Retinal pigment epithelial cell (primary cell): ENCODE data around the gene NACC2.
"Not testable (repeated sequence)": the region's sequence is repeated elsewhere in the genome, so short reads cannot be mapped to it uniquely, and the experiment has no call there.

Experiments used
- DNase-seq: peaks from one replicate; pipeline ENCODE4 v3.0.0-alpha.2; 2010; ENCODE audit warnings: low read depth
- H3K4me3 ChIP-seq: 2 replicates; pipeline ENCODE4 v1.5.1; 2011; ENCODE audit warnings: mild to moderate bottlenecking, low read length, control low read depth, moderate library complexity
- CTCF ChIP-seq: conservative IDR thresholded peaks from 2 replicates; pipeline ENCODE4 v1.5.1; 2011; ENCODE audit warnings: low read depth, low read length, control low read depth, inconsistent platforms

Gene NACC2

DNA sequence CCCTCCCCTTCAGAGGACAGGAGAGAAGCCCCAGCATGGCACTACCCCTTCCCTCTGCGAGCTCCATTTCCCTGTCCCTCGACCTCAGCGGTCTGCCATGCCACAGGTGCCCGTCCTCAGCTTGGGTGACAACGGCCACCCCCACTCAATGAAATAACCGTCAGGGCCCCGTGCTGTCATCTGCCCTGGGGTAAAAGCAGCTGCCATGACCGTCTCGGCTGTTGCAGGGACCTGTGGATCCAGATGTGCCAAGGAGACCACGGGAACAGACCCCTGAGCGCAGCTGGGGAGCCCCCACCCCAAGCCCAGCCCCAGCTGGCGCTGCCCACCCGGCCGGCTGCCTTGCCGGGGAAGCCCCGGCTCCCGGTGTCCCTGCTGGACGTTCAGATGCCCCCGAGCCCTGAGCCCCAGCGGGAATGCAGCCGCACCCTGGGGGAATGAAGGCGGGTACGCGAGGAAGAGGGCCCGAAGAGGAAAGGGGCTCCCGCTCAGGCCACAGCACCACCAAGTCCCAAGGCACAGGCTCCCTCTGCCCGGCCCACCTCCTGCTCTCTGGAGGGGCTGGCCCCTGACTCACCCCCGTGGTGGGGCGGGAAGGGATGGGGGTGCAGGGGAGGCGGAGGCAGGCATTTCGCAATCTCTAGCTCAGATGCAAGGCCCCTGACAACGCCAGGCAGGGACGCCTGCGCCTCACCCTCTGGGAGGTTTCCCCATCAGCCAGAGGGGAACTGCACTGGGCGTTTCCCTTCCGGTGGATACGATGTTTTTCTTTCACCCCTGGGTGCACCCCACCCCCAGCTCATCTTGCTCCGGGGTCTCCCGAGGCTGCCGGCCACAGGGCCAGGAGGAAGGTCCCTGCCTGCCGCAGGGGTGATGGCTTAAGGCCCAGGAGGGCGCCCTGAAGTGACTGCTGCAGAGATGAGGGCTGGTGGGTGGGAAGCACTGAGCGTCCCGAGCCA, 49.2 kb downstream of the NACC2 start:
- no peak for TF ChIP-seq CTCF

GRCh38 chr9:136044971-136045594, 50.0 kb downstream of the NACC2 start:
- no peak for TF ChIP-seq CTCF
- DNase-seq, result no peak
- H3K4me3 ChIP-seq, result no peak overlapping the region

More for the DNA sequence above, 49.2 kb downstream of the NACC2 start:
- DNase-seq, result no peak
- no peak overlapping the region for H3K4me3 ChIP-seq

GRCh38 chr9:136044207-136044970, 50.7 kb downstream of the NACC2 start:
- DNase-seq, result no peak
- TF ChIP-seq CTCF, result no peak
- no peak overlapping the region for H3K4me3 ChIP-seq

DNA sequence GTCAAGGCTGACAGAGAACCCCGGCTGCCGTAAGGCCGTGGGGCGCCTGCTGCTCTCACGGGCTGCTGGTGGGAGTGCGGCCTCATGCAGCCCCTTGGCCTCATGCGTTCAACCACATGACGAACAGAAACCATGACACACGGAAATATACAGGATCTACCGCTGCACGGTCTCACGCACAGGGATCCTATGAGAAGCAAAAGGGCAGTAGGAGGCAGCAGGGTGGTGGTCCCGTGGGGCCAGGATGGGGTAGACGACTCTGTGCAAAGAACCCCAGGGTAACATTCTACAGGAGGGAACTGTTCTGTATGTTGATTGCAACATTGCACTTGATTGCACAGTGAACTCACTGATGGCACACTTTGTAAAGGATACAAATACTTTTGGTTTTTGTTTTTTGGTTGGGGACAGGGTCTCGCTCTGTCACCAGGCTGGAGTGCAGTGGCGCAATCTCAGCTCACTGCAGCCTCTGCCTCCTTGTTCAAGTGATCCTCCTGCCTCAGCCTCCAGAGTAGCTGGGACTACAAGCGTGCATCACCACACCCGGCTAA, 51.6 kb downstream of the NACC2 start:
- no peak overlapping the region for H3K4me3 ChIP-seq
- no peak for DNase-seq
- no peak for TF ChIP-seq CTCF

GRCh38 chr9:136042541-136042940, 52.5 kb downstream of the NACC2 start:
- no peak overlapping the region for H3K4me3 ChIP-seq
- no peak for TF ChIP-seq CTCF
- DNase-seq, result no peak

- not testable (repeated sequence) for DNase-seq, H3K4me3 ChIP-seq
Measured at GRCh38 chr9:136040848-136041247, 54.2 kb downstream of the NACC2 start.

DNA sequence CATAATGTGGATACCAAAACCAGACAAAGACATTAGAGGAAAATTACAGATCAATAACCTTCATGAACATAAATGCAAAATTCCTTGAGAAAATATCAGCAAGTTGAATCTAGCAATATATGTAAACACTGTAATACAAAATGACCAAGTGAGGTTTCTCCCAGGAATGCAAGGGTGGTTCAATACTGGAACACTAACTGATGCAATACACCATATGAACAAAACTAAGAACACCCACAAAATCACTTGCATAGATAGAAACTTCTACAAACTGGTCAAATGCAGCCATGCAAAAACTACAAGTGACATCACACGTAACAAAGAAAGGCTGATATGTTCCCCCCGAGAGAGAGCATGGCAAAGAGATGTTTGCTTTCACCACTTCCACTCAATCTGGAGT, 55.6 kb downstream of the NACC2 start:
- no peak for TF ChIP-seq CTCF
- DNase-seq, result no peak
- H3K4me3 ChIP-seq, result no peak overlapping the region
